Upper lobe of right lung (tissue), 1 donor: Measurements from ENCODE around the gene EN2. TPM values are rescaled to one million over a fixed set of nuclear protein-coding genes. Genes with fewer than 3 reads are reported as not detected.

ENCODE experiments used
- ATAC-seq: fragments of 200-7000 bp; cut with Tn5 transposase; one replicate; pipeline ENCODE4 v1.9.1; 2020; ENCODE audit warnings: mild to moderate bottlenecking, moderate library complexity
- DNase-seq: peaks from one replicate; pipeline ENCODE4 v3.0.0-alpha.2; 2020
- H3K27ac ChIP-seq: fragments of 200-600 bp; one replicate; pipeline ENCODE4 v1.8.0; 2022
- H3K27me3 ChIP-seq: fragments of 200-600 bp; one replicate; pipeline ENCODE4 v1.8.0; 2022; ENCODE audit warnings: mild to moderate bottlenecking
- H3K36me3 ChIP-seq: fragments of 200-600 bp; one replicate; pipeline ENCODE4 v1.8.0; 2022
- H3K4me1 ChIP-seq: fragments of 200-600 bp; one replicate; pipeline ENCODE4 v1.8.0; 2022
- H3K4me3 ChIP-seq: fragments of 200-600 bp; one replicate; pipeline ENCODE4 v1.8.0; 2022; ENCODE audit warnings: mild to moderate bottlenecking
- H3K9me3 ChIP-seq: fragments of 200-600 bp; one replicate; pipeline ENCODE4 v1.8.0; 2022
- CTCF ChIP-seq: fragments of 200-600 bp; IDR thresholded peaks from one replicate; pipeline ENCODE4 v1.8.0; 2022; ENCODE audit warnings: antibody characterized with exemption
- intact Hi-C: fragments of 100-400 bp; cut with DNase I; formaldehyde crosslinking; loops from one replicate; pipeline ENCODE4 v1.11.0; 2022
- total RNA-seq: library from RNA; stranded (reverse); fragmentation: NEBNext Ultra II Directional; extraction: Animal tissue kit (Norgen Biotek cat#: 25700); gene quantifications from one replicate; pipeline ENCODE4 v1.2.1, GENCODE V29; 2021
- donor health status: DM: no; HTN: yes; CAD: no; lungs with severe emphysema.

Gene EN2
- total RNA-seq, 1 donor from 2014 or later = not detected

- peak; percentile 64 for ATAC-seq
- Histone ChIP-seq H3K4me3 (peak overlapping the region; percentile 52), H3K27ac (no peak overlapping the region), H3K4me1 (peaks cover 7% of the 10 kb centered on the region), H3K36me3 (no peaks in the 10 kb centered on the region), H3K9me3 (no peaks in the 10 kb centered on the region), H3K27me3 (peaks cover 20% of the 10 kb centered on the region)
- no peak for DNase-seq
- no peak for TF ChIP-seq CTCF
- intact Hi-C loops = no loop called here
These were observed 32.1 kb downstream of the EN2 start for GRCh38 chr7:155489862-155490696.

GRCh38 chr7:155490697-155491628 lies 33.0 kb downstream of the EN2 start:
- peak overlapping the region; percentile 14 for H3K27ac ChIP-seq
- DNase-seq = peak; percentile 82
- ATAC-seq = peak; percentile 82

GRCh38 chr7:155491812-155492211 lies 33.9 kb downstream of the EN2 start:
- Histone ChIP-seq H3K9me3 (no peaks in the 10 kb centered on the region), H3K27me3 (peaks cover 19% of the 10 kb centered on the region), H3K4me3 (no peak overlapping the region), H3K27ac (no peak overlapping the region), H3K4me1 (peaks cover 7% of the 10 kb centered on the region), H3K36me3 (no peaks in the 10 kb centered on the region)
- ATAC-seq (no peak), DNase-seq (no peak)
- intact Hi-C loops = no loop called here
- no peak for TF ChIP-seq CTCF

More at GRCh38 chr7:155490697-155491628, 33.0 kb downstream of the EN2 start:
- intact Hi-C loops = no loop called here
- peaks cover 7% of the 10 kb centered on the region for H3K4me1 ChIP-seq
- H3K27me3 ChIP-seq = peaks cover 19% of the 10 kb centered on the region
- TF ChIP-seq CTCF = no peak
- H3K9me3 ChIP-seq = no peaks in the 10 kb centered on the region
- H3K36me3 ChIP-seq = no peaks in the 10 kb centered on the region
- peak overlapping the region; percentile 52 for H3K4me3 ChIP-seq

- no peak overlapping the region for H3K4me3 ChIP-seq
- DNase-seq = no peak
- TF ChIP-seq CTCF = no peak
- no peak overlapping the region for H3K27ac ChIP-seq
- H3K36me3 ChIP-seq = no peaks in the 10 kb centered on the region
- intact Hi-C loops = no loop called here
- no peaks in the 10 kb centered on the region for H3K9me3 ChIP-seq
- ATAC-seq = no peak
- H3K4me1 ChIP-seq = peaks cover 7% of the 10 kb centered on the region
- H3K27me3 ChIP-seq = peaks cover 29% of the 10 kb centered on the region
These were observed 36.0 kb downstream of the EN2 start for GRCh38 chr7:155493744-155494538.

GRCh38 chr7:155494551-155494950 lies 36.6 kb downstream of the EN2 start:
- H3K27me3 ChIP-seq = peaks cover 29% of the 10 kb centered on the region

More at GRCh38 chr7:155494551-155494950, 36.6 kb downstream of the EN2 start:
- Histone ChIP-seq H3K4me1 (peaks cover 7% of the 10 kb centered on the region), H3K9me3 (no peaks in the 10 kb centered on the region), H3K27ac (no peak overlapping the region), H3K36me3 (no peaks in the 10 kb centered on the region), H3K4me3 (no peak overlapping the region)
- no peak for DNase-seq
- ATAC-seq = no peak
- no peak for TF ChIP-seq CTCF
- intact Hi-C loops = no loop called here
